CD4-positive, alpha-beta T cell treated with Interleukin-2 at 100 ng/mL for 4 hours (primary cell): ENCODE measurements around the gene RPL22.

ENCODE experiments used
- DNase-seq: peaks from one replicate; pipeline ENCODE4 v3.0.0-alpha.2; 2020; ENCODE audit warnings: low spot score

RPL22 gene

DNA sequence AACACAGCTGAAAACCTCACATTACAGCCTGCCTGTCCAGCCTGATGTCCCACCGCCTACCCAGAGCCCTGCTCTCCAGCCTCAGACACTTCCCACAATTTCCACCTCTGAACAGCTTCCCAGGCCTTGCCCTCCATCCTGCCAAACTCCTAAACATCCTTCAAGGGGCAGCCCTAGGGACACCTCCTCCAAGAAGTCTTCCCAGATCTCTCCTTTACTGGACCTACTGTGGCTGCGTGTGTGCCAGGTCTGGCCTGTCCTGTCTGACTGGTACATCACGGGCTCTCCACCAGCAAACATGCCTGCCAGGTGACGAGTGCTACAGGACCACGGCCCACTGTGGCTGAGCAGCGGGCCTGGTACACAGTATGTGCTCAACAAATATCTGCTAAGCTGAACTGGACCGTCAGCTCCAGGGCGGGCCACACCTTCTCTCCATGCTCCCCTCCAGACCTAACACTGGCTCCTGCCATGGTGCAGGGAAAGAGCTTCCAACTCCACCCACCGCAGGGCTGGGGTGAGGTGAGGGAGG, 48.0 kb downstream of the RPL22 start:
- no peak for DNase-seq

DNA sequence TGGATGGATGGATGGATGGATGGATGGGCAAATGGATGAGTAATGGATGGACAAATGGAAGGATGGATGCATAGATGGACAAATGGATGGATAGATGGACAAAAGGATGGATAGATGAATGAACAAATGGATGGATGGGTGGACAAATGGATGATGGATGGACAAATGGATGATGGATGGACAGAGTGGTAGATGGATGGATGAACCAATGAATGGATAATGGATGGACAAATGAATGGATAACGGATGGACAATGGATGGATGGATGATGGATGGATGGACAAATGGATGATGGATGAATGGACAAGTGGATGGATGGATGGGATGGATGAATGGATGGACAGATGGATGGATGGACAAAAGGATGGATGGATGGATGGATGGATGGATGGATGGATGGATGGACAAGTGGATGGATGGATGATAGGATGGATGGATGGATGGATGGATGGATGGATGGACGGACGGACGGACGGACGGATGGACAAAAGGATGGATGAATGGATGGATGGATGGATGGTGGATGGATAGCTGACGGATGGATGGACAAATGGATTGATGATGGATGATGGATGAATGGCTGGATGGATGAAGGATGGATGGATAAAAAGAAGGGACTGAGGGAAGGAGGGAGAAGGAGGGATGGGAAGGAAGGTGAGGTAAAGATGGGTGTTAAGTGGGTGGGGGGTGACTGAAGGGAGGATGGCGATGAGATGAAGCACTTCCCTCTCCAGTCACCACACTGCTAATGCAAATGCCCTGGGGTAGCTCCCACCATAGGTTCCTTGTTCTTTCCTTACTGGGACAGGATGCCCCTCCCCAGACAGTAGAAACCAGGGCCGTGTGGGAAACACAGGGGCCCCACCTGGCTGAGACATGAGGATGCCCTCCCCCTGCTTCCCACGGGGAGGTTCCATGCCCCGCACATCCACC, 49.1 kb downstream of the RPL22 start:
- no peak for DNase-seq

DNA sequence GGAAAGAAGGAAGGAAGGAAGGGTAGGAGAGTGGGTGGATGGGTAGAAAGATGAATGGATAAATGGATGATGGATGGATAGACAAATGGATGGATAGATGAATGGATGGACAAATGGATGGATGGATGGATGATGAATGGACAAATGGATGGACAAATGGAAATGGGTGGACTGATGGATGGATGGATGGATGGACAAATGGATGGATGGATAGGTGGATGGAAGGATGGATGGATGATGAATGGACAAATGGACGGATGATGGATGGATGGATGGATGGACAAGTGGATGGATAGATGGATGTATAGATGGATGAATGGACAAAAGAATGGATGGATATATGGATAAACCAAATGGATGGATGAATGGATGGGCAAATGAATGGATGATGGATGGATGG, 49.8 kb downstream of the RPL22 start:
- DNase-seq = no peak

DNA sequence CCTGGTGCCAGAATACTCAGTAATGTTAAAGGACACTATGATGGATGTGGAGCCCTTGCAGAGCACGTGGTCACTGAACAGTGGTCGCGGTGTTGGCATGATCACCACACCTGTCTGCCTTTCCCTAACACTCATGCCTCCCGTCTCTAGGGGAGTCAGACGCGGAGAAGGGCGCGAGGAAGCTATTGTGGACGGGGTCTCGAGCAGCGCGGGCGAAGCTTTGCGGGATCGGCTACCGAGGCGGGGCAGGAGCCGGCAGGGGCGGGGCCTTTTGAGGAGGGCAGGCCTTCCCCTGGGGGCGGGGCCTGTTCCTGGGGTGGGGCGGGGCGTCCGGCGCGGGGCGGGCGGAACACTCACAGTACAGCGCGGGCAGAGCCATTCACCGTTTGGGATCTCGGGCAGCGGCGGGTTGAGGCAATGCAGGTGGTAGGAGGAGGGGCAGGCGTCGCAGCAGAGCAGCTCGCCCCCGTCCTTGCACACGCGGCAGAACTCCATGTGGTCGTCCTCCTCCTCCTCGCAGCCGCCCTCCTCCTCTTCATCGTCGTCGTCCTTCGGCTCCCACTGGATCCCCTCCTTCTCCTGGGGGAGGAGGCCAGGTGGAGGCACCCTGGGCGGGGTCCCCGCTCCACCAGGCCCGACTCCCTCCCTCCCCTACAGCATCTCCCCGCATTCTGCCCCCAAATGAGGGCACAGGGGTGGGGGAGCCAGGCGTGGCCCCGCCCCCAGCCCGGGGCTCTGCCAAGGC, 50.7 kb downstream of the RPL22 start:
- DNase-seq = peak; percentile 53

DNA sequence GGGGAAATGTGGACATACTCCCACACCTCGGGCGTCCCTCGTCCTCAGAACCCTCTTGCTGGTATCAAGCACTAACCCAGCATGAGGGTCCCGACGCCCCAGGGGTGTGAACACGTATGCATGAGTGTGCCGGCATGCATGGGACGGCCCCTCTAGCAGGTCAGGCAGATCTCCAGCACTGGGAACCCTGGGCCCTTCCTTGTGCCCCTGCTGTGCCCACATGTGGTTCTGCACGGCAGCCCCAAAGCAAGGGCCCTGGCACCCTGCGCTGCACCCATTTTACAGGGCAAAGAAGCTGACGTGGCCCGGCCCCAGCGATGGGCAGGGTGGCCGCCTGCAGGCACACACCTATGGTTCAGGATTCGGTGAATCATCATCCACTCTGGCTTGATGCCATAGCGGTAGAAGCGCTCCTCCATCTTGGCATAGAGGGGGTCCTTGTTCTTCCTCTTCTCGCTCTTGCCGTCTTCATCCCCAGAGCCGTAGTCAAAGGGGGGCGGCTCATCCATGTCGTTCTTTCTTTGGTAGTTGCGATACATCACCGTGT, 53.5 kb downstream of the RPL22 start:
- DNase-seq = no peak

DNA sequence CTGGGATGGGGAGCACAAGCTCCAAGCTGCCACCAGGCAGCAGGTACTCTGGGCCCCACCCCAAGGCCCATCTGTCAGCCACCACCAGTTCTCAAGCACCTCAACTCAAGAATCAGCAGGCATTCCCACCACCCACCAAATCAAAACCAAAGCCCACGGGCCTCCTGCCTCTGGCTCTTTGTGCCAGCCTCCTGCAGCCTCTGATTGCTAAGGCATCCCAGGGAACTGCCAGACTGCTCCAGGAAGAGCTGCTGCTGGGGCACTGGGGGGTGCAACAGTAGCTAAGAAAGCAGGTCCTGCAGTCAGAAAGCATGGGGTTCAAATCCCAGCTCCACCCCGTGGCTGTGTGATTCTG, 54.0 kb downstream of the RPL22 start:
- no peak for DNase-seq

DNA sequence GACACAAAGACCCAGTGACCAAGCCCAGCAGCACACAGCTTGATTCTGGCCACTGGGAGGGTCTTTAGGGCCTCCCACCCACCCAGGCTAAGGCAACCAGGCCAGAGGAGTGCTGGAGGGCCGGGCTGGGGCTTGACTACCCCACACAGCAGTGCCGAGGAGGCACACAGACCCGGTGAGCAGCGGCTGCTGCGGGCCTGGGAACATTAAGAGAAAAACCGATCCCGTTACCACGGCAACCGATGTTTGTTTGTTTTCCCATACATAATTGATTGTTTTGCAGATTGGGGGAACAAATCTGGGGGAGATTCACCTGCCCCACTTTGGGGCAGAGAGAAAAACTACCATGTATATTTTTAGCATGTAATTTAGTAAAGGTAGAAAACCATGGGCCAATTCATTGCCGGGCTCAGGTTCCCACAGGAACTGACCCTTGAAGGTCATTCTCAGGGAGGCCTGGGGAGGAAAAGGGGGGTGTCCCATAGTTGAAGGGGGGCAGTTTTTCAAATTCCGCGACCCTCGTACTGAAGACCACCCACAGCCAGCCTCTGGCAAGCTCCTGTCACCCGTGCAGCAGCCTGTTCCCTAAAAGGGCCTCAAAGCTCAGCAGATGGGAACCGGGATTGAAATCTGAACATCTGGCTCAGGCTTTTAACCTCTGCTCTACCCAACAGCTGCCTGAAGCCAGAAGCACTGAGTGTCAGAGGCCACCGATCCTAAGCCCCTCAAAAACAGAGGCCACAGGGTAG, 54.6 kb downstream of the RPL22 start:
- DNase-seq = no peak

DNA sequence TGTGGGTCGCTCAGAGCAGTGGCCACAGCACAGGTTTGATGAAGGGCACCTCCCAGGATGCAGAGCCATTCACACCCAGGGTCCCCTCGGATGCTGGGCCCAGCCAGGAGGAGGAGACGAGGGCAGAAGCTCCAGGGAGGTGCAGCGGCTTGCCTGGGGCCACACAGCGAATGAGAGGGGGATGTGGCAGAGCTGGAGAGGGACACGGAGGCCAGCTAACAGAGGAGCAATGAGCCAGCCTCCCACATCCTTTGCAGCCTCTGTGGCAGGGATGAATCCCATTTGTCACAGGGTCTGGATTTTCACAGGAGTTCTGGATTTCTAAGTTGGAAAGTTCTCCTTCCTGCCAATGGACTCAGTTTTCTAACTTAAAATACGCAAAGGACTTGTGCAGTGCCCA, 55.2 kb downstream of the RPL22 start:
- DNase-seq = no peak

DNA sequence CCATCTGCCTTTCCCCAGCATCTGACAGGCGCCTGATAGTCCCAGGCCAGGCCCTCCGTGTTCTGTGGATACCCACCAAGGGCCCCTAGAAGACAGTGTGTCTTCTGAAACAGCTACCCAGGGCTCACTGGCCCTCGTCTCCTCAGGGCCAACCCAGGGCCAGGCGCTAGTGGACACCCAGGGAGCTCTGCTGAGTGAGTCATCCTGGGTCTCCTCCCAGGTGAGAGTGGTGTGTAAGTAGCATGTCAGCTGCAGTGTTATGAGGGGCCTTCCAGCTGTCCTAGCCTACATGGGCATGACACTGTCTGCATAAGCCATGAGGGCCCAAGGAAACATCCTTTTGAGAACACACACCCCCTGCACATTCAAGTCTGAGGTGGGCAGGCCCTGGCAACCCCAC, 56.0 kb downstream of the RPL22 start:
- DNase-seq = no peak

DNA sequence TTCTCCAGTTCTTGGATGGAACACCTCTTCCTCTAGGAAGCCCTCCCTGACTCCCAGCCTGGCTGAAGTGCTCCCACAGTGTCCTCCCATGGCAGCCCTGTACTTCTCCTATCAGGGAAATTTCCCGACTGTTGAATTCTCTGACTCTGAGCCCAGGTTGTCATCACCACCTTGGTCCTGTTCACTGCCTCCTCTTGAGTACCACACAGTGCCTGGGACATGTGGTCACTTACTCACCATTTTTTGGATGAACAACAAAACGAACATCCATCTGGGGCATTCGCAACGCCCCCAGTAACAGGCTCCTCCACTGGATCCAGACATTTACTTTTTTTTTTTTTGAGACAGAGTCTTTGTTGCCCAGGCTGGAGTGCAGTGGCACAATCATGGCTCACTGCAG, 56.7 kb downstream of the RPL22 start:
- DNase-seq = no peak

DNA sequence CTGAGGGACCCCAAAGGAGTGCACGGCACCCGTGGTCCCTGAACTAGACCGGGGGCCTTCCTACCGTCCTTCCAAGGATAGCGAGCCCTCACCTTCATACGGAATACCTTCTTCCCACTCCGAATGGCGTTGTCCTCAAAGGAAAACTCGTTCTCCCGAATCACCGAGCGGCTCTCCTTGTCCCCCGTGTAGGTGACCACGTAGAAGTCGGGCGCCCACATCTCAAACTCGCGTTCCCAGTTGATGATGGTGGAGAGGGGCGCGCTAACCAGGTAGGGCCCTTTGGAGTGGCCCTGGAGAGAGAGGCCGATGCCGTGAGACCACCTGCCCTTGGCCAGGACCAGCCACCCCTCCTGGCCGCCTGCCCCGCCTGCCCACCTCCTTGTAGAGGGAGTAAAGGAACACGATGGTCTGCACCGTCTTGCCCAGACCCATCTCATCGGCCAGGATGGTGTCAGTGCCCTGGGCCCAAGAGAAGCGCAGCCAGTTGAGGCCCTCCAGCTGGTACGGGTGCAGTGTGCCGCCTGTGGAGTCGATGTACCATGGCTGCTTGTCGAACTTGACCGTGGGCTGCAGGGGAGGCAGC, 57.3 kb downstream of the RPL22 start:
- DNase-seq = no peak

DNA sequence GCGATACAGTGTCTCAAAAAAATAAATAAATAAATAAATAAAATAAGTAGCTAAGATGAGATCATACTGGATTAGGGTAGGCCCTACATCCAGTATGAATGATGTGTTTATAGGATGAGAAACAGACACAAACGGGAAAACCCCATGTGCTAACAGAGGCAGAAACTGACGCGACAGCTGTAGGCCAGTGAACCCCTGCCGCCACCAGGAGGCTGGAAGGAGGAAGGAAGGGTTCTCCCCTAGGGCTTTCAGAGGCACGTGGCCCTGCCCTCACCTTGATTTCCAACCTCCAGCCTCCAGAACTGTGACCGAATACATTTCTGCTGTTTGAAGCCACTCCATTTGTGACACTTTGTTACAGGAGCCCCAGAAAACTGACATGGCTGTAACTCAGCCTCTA, 57.8 kb downstream of the RPL22 start:
- no peak for DNase-seq

DNA sequence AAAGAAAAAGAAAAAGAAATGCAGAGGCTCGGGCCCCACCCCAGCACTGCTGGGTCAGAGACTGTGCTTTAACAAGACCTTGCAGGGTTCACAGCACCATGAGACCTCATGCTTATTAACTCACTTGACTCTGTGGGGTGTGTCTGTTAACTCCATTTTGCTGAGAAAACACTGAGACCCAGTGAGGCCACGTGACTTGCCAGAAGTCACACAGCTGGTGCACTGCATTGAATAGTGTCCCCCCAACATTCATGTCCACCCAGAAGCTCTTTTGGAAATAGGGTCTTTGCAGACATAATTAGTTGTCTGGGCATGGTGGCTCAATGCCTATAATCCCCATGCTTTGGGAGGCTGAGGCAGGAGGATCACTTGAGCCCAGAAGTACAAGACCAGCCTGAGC, 59.0 kb downstream of the RPL22 start:
- DNase-seq = no peak

DNA sequence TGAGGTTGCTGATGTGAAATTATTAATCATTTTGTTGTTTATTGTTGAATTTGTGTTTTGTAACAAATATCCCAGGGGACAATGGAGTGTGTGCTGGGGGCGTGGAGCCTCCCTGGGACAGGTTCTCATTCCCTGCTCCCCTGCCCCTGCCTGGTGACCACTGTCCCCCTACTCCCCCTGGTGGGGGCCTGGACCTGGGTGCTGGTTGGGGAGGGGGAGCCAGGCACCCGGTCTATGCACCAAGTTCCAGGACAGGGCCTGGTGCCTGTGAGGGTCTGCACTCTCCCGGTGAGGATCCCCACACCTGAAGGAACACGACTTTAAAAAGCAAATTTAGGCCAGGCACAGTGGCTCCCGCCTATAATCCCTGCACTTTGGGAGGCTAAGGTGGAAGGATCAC, 61.6 kb downstream of the RPL22 start:
- DNase-seq = no peak

DNA sequence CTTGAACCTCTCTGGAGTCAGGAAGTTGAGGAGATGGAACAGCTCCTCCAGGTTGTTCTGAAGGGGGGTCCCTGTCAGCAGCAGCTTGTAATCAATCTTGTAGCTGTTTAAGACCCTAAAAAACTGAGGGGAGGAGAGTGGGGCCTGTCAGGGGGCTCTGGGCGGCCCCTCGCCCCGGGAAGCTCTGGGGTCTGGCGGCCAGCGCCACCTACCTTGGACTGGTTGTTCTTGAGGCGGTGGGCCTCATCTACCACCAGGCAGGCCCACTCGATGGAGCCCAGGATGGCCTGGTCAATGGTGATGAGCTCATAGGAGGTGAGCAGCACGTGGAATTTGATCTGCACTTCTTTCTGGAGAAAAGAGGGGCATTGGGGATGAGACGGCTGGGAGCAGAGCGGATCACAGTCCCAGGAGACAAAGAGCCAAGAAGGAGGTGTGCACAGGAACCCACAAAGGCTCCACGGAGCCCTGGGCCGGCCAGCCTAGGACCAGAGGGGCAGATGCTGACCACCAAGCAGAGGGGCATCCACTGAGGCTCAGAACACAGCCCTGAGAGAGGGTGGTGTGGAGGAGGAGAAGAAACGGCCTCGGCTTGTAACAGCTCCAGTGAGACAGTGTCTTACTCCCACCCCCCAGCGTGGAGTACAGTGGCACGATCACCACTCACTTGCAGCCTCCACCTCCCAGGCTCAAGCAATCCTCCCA, 62.7 kb downstream of the RPL22 start:
- no peak for DNase-seq
